ENCODE measurements around the gene METTL23.

DNA sequence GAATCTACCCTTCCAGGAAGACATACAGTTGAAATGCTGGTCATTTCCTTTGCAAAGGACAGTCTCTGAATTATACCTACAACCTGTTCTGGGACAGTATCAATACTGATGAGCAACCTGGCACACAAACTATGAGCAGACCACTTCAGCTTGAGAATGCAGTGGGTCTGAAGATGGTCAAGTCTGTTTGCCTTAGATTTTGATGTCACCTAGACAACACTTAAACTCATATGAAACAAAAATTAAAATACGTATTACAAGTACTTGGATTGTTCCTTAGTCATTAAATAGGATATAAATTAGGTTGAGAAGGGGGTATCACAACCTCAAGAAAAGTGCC is 6.9 kb downstream of the METTL23 start:
- TF ChIP-seq, protein P1, sequence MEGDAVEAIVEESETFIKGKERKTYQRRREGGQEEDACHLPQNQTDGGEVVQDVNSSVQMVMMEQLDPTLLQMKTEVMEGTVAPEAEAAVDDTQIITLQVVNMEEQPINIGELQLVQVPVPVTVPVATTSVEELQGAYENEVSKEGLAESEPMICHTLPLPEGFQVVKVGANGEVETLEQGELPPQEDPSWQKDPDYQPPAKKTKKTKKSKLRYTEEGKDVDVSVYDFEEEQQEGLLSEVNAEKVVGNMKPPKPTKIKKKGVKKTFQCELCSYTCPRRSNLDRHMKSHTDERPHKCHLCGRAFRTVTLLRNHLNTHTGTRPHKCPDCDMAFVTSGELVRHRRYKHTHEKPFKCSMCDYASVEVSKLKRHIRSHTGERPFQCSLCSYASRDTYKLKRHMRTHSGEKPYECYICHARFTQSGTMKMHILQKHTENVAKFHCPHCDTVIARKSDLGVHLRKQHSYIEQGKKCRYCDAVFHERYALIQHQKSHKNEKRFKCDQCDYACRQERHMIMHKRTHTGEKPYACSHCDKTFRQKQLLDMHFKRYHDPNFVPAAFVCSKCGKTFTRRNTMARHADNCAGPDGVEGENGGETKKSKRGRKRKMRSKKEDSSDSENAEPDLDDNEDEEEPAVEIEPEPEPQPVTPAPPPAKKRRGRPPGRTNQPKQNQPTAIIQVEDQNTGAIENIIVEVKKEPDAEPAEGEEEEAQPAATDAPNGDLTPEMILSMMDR (IDR thresholded peaks at IDR 0.05), result no peak
- no peak for TF ChIP-seq POLR2A (IDR thresholded peaks at IDR 0.05)
